HG03159 (cell line): ENCODE data around the gene COPA.
A peak's percentile ranks its signal among the peaks of the same experiment; 100 is the strongest.
"Not testable (repeated sequence)": the region's sequence is repeated elsewhere in the genome, so short reads cannot be mapped to it uniquely, and the experiment has no call there.

Source experiments
- ATAC-seq: cut with Tn5 transposase; IDR thresholded peaks from one replicate; pipeline ENCODE4 v1.9.1; 2021; ENCODE audit warnings: mild to moderate bottlenecking, moderate library complexity; ENCODE audit not compliant: unreplicated experiment

Gene COPA

DNA sequence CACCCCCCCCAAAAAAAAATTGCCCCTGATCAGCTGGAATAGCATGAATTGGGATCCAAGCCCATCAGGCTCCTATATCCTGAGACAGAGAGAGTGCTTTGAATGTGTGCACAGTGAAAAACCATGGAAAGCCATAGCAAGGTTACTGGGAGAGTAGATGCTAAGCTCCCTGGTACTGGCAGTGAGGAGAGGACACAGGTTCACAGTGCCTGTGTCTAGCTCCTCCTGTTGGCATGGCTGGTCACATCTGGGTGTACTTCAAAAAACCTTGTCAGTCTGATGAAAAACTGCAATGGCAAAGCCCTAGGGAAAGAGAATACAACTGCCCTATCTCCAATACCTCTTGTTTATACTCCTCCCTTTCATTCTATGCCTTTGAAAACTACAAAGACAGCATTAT lies 12.9 kb downstream of the COPA start:
- ATAC-seq: no peak

DNA sequence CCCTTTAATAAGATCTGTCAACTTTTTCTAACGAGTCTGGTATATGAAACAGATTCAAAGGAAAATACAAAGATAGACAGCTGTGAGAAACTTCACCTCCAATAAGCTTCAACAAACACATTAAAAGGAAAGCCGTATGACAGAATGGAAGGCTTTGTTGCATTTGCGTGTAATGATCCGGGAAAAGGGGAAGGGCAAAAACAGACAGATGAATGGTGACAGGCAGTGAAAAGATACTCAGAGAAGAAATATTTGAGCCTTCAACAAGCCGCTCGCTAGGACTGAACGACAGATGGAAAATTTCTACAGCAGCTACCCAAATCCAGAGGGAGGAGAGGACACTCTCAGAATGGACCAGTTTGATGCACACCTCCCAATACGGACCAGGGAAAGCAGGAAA lies 14.9 kb downstream of the COPA start:
- ATAC-seq: no peak

DNA sequence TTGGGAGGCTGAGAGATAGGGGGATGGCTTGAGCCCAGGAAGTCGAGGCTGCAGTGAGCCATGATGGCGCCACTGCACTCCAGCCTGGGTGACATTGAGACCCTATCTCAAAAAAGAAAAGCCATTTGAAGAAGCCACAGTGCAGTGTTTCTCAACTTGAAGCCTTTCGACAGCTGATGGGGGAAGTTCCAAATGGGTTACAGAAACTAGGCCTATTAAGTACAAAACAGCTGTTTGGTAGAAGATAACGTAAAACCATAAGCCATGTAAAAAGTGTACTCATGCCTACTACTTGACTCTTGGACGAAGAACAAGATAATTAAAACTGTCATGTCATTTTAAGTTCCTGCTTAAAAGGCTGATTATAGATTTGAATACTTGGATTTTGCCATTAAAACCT lies 16.6 kb downstream of the COPA start:
- ATAC-seq: no peak

DNA sequence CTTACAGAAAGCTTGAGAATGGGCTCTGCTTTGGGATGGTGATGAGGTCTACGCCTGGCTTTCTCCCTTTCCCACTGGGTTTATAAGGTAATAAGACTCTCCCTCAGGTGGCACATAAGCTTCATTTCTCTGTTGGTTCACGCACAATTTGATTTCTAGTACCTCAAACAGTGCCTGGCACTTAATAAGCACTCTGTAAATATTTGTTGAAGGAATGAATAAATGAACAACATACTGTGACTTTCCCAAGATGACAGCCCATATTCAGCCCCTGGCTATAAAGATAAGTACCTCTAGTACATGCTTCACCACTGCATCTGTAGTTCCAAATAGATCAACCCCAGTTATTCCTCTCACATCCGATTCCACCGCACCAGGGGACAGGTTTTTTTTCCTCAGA lies 17.8 kb downstream of the COPA start:
- ATAC-seq: no peak

DNA sequence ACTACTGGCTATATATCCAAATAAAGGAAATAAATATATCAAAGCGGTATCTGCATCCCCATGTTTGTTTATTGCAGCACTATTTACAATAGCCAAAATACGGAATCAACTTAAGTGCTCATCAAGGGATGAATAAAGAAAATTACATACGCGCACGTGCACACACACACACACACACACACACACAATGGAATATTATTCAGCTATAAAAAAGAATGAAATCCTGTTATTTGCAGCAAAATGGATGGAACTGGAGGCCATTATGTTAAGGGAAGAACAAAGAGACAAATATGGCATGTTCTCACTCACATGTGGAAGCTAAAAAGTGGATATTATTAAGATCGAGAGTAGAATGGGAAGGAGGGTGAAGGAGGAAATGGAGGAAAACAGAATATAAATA lies 20.2 kb downstream of the COPA start:
- ATAC-seq: no peak

DNA sequence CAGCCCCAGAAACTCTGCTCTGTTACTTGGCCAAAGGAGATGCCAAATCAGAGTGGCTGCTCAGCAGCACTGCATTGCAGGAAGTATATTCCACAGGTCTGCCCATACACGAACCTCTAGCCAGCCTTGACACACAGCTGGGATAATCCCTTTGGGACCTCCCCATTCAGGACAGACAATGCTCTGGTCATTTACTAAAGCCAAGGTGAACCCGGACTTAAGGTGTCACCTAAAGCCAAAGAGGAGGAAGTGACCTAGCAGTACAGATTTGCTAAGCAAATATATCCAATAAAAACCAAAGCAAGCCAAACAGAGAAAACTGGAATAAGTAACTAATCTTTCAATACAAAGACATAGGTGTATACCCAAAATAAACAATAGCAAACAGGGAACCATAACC lies 27.7 kb downstream of the COPA start:
- no peak for ATAC-seq

DNA sequence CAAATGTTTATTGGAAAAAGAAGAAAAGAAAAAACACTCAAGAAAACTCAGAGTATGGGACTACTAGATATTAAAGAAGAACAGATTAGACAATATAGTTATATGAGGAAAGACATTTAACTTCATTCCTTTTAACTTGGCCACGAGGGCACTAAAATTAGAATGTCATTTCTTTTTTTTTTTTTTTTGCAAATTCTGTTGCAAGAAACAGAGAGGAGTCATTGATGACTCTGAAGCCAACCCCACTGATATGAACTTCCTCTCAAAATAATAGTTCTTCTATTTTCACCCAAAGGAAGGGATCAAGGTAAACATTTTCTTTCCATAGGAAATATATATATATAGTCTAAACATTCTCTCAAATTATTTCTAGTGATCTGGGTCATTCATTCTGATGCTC lies 33.5 kb downstream of the COPA start:
- no peak for ATAC-seq

DNA sequence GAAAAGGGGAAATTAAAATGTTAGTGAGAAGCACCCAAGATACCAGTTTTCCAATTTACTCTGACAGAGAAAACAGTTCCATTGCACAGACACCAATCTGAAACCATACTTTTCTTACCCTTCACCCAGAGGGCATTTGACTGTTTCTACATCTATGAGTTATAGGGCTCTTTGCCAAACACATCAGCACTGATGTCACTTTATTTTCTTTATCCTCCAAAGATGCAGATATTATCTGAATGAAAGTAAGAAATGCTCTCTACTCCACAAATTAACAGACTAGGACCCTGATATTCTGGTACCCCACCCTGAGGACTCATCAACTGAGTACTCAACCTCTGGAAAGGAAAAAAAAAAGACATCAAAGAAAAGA lies 33.9 kb downstream of the COPA start:
- no peak for ATAC-seq

DNA sequence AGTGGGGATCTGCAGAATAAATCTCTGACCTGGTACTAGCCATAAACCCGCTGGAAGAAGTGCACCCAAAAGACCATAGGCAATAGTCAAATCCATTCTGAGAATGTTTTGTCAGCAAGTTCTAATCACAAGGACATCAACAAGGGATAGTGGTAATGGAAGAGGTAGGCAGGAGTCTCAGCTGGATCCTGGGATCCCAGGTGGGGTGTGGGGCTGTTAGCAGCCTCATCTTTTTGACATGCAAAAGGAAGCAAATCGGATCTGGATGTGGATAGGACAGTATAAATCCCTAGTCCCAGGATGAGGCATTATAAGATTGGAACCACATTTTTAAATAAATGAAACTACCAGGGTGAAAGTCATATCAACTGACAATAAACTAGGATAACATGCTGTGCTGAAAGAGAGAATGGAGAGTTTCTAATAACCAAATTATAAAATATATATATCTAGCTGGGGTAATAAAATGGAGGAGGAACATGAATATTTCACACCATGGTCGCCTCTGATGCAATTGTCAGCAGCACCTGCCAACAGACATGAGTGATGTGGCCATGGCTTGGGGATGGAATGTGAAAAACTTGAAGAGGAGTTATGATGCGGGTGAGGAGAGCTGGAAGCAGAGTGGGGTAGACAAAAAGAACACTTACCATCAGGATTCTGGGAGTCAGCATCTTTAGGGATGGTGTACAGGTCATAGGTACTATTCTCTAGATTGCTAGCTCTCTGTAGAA lies 34.4 kb downstream of the COPA start:
- no peak for ATAC-seq

DNA sequence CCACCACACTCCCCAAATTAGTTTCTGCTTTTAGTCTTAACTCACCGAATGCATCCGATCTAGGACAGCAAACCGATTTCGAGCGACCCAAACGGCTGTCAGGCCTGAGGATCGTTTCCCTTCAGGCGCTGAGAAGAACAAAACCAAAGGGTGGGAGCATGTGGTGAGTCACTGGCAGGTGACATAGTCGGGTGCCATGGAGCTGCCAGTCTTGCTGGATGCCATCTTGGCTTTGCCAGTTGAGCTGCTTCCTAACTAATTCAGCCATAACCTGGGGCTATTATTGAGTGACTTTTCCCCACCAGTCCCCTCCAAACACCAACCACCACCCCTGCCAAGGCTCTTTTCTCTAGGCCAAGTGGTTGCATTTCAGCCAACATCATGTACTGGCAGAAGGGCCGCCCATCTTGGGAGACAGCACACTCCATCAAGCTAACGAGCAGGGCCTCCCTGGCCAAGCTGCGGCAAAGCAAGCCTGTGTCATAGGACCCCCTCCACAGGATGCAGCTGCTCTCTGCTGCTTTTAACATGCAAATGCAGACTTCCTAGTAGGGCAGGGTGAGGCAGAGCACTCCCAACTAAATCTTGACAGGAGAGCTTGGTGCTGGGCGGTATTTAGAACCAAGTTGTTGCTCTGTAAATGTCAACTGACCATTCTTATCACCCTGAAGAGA lies 35.8 kb downstream of the COPA start:
- ATAC-seq: no peak

DNA sequence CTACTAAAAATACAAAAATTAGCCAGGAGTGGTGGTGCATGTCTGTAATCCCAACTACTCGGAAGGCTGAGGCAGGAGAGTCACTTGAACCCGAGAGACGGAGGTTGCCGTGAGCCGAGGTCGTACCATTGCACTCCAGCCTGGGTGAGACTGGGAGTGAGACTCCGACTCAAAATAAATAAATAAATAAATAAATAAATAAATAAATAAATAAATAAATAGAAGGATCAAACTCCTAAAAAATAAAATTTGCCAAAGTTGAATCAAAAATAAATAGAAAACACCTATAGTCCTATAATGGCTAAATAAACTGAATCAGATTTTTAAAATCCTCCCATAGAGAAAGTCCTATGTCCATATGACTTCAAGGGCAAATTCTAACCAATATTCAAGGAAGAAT lies 42.9 kb downstream of the COPA start:
- ATAC-seq: no peak

DNA sequence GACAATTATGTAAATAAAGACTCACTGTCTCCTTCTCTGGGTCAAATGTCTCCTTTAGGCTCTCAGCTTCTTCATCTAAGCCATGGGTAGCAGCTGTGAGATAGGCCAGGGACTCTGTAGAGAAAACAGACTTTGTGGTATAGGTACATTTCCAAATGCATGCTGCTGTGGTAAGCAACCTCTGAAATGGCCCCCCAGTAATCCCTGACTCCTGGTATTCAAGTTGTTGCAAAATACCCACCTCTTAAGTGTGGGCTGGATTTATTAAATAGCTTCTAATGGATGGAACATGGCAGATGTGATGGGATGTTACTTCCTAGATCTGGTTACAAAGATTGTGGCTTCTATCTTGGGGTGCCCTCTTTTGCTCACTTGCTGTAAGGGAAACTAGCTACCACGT lies 47.0 kb downstream of the COPA start:
- no peak for ATAC-seq

DNA sequence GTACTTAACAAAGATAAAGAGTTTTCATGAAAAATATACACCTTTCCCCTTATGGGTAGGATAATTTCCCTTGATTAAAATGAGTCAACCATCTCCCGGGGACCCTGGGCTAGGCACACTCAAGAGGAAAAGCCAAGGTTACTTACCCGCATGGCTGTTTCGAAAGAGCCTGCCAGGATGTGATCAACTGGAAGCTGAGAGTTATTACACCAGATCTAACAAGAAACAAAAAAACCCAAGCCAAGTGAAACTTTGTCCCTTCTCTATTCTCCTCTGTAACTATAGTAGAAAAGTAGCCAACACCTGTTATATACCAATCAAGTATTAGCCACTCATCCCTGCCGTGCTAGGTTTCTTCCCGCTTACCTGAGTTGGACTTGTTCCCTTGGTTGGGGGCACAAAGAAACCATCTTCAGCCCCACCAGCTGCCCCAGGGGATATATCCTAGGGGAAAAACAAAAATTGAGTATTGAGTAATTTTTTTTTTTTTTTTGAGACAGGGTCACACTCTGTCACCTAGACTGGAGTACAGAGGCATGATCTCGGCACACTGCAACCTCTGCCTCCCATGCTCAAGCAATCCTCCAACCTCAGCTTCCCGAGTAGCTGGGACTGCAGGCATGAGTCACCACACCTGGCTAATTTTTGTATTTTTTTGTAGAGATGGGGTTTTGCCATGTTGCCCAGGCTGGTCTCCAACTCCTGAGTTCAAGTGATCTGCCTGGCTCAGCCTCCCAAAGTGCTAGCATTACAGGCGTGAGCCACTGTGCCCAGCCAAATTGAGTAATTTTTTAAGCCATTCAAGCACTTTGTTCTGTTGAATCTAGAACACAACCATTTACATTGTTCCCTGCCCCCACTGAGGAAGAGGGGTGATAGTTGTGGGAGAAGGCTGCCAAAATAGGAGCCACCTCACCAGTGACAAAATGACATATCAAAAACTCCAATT lies 49.8 kb downstream of the COPA start:
- ATAC-seq: no peak

DNA sequence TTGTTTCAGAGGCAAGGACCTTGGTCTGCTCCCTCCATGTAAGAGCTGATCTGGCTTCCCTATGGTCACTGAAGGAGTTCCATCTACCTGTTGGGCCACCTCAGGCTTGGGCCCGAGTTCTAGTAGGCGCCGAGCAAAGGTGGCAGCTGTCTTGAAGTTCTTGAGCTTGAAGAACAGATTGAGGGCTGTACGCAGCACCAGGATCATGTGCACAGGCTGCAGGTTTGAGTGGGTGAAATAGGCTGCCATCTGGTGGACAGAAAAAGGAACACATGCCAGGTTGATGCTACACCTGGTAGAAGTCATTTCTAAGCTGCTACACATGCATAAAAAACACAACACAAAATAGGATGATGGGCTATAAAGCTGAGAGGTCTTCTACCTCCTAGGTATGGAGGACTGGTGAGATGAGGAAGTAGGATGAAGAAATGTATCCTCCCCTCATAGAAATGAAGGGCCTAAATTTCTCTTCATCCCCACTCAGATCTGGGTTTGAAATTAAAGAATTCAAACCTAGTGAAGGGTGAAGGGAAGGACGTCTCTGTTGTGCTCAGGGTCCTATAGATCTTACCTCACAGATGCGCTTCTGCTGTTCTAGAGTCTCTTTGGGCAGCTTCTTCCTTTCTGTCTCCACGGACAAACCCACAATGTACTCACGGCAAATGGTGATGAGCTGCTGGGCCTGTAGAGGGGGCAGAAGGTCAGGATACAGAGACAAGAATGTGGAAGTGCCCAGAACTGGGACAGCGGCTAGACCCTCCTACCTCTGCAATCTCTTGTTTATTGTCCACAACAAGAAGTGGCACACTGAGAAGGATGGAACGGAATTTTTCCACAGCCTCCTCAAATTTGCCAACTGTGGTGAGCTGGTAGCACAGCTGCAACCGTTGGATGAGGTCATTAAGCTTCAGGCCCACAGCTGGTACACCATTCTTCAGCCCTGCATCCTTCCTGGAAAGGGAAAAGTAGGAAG lies 51.5 kb downstream of the COPA start:
- ATAC-seq: peak; percentile 77

DNA sequence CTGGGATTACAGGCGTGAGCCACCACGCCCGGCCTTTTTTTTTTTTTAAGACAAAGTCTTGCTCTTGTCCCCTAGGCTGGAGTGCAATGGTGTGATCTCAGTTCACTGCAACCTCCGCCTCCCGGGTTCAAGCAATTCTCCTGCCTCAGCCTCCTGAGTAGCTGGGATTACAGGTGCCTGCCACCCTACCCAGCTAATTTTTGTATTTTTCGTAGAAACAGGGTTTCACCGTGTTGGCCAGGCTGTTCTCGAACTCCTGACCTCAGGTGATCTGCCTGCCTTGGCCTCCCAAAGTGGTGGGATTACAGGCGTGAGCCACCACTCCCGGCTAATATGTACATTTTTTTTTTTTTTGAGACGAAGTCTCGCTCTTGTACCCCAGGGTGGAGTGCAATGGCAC lies 55.3 kb downstream of the COPA start:
- ATAC-seq: not testable (repeated sequence)

DNA sequence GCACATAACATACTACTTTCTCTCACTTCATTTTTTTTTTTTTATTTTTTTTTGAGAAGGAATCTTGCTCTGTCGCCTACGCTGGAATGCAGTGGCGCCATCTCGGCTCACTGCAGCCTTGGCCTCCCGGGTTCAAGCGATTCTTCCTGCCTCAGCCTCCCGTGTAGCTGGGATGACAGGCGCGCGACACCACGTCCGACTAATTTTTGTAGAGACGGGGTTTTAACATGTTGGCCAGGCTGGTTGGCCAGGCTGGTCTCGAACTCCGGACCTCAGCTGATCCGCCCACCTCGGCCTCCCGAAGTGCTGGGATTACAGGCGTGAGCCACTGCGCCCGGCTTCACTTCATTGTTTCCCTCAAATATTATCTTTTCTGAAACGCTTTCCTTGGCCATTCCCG lies 57.5 kb downstream of the COPA start:
- ATAC-seq: no peak

DNA sequence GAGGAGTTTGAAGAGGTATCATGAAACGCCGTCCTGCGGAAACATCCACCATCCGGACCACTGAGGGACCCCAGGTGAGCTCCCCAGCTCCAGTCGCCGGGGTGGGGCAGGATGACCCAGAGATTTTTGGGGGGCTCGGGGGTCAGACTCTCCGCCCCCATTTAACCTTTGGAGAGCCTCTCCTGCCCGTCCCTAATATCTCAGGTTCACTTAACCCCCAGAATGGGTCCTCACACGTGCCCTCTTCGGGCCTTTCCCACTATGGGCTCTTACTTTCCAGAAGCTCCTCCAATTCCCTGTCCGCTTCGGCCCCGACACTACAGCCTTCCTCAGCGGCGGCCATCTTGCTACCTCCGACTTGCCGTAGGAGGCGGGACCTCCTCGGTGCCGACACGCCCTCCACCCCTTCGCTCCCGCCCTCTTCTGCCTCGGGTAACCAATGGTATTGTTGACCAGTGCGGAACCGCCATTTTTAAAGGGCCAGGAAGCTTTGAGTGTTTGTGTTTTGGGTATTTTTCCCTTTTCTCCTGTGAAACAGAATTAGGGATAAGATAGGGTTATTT lies 58.2 kb downstream of the COPA start, which contains the start of gene PEX19:
Gene PEX19, minus strand, starts transcription at position 352 of the 563 bp plus-strand sequence. Its CDS starts 9 bp downstream, at position 343.
- ATAC-seq: peak; percentile 94

DNA sequence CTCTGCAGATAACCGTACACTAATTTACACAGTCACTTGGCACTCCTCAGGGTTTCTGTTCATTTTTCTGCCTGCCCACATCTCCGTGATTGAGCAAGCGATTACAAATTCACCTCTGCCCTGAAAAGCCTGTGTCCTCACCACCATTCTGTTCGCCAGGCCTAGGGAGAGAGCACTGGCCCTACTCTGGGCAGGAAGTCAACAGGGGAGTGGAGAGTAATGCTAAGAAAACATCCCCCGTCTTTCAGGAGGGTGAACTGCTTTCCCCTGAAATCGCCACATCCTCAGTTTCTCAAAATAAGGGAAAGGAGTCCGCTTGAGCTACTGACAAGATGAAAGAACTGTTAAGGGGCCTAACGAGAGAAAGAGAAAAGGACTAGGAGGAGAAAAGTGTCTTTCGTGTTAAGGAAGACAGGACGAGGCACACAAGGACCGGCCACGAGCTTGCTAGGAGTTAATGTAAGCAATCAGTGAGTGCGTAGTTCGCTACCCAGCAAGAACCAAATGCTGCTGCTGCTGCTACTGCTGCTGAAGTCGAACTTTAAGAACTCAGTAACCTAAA lies 58.7 kb downstream of the COPA start:
- ATAC-seq: no peak

DNA sequence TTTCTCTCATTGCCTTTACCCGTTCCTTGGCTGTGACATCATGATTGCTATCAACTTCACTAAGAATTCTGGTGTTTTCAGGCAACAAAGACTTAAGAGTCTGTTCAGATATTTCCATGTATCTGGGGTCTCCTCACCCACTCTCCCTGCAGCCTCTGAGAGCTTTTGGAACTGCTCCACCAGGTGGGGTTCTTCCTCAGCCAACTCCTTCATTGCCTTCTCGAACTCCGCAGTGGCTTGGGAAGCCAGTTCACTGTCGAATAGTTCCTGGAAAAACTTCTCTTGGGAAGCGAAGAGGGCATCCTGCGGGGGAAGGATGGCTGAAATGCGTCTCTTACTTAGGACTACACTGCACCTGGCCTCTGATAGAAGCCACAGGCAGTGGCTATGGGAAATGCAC lies 60.2 kb downstream of the COPA start:
- ATAC-seq: no peak

DNA sequence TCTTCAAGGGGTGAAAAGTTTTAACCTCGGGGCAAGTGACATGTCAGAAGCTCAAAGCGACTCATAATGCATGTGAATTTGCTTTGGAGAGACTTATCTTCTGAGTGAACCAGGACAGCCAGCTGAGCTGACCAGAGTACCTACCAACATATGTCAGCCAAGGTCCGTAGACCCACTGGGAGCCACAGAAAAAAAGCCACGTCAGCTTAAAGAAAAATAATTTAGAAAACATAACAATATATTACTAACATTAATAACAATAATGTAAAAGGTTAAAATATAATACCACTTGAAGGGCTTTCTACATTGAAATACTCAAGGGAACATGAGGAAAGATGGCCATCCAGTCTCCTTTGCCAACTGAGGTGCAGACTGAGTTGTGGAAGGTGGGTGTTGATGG lies 65.1 kb downstream of the COPA start:
- ATAC-seq: no peak
